Measurements from ENCODE around the gene PTPRA. TPM values are rescaled to one million over a fixed set of nuclear protein-coding genes. Genes with fewer than 3 reads are reported as not detected.

PTPRA gene
- total and polyA plus RNA-seq, 9 of the 15 experiments (the other 6 are each of a cell fraction or from before 2014, with no cell fraction given), result 3.4 to 80.5 (median 28.0) TPM

DNA sequence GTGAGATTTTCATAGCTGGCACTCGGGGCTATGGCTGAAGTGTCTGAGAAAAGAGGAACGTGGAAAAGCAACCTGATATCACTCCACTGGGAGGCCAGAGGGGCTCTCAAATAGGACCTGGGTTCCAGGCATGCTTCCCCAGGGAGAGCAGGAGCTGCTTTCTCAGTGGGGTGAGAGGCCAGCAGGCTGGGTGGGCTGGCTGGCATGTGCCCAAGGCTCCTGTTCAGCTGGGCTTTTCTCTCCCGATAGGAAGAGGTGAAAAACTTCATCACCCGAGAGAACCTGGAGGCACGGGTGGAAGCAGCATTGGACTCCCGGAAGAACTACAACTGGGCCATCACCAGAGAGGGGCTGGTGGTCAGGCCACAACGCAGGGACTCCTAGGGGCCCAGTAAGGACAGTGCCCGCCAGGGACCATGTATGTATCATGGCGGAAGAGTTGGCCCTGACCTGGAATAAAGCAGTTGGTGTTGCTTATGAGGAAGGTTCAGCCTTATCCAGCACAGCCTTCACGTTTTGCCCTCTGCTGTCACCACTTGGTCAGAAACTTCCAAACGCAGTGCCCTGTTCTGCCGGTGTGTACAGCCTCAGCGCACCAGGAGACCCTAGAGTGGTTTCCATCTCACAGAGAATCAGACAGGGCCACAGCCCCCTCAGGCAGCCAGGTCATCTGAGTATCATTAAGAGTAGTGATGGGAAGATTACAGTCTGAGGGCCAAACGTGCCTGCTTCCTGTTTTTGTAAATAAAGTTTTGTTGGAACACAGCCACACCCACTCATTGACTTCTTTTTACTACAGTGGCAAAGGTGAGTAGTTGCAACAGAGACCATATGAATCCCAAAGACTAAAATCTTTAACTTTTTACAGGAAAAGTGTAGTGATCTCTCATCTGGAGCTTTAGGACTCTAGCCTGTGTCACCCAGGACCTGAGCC, 174.5 kb downstream of the PTPRA start:
- TSS peak; percentile 58 for BruUV-seq (replicated peaks)
- DNase-seq (ENCODE audit: extremely low read depth in 1 of 4, low spot score in 3 of 4), result no peak
- no peak overlapping the region; the same call in 1 of the 2 replicates for H3K4me2 ChIP-seq (ENCODE audit: insufficient read depth, low read length)
- no peak overlapping the region for H3K4me3 ChIP-seq
- ATAC-seq, result no peak
- no peaks in the 10 kb centered on the region for H3K9me1 ChIP-seq (ENCODE audit: control insufficient read depth, insufficient read depth, low read length)
- H3K9ac ChIP-seq (ENCODE audit: insufficient read depth in 1 of 2, low read depth in 2 of 2, low read length in 2 of 2), result peak overlapping the region in 1 of 2 experiments; percentile 28; a peak in 2 of 4 replicates
- H3K4me1 ChIP-seq (replicated peaks in 1 of 2; ENCODE audit: control insufficient read depth in 2 of 2, insufficient read depth in 2 of 2, low read length in 2 of 2), result peaks cover 18 to 26% of the 10 kb centered on the region in 2 experiments; a peak in 4 of 5 replicates
- H4K20me1 ChIP-seq (replicated peaks; ENCODE audit: control insufficient read depth, insufficient read depth, low read length), result no peaks in the 10 kb centered on the region
- no peak overlapping the region for H2AFZ ChIP-seq (ENCODE audit: low read depth, low read length)
- ChIA-PET POLR2A (no interaction called here), CTCF (ENCODE audit: low intra/inter-chr PET ratio) (no interaction called here)
- intact Hi-C loops (cut with micrococcal nuclease) (no loop called here), in situ Hi-C loops (cut with MboI) (no loop called here)
- 69% methylated on average over 7 of the region's 14 CpGs for WGBS (ENCODE audit: insufficient coverage, low coverage, missing lambda C conversion rate)
- FAIRE-seq, result no peak
- H3K79me2 ChIP-seq (ENCODE audit: control insufficient read depth, insufficient read depth, low read length), result peaks cover 22% of the 10 kb centered on the region
- H3K36me3 ChIP-seq (ENCODE audit: control insufficient read depth, insufficient read depth, low read length), result peaks cover 26% of the 10 kb centered on the region; the same call in 2 of the 3 replicates
- H3K27ac ChIP-seq (ENCODE audit: extremely low read depth, low read depth, low read length), result no peak overlapping the region
- no peaks in the 10 kb centered on the region for H3K27me3 ChIP-seq (ENCODE audit: control insufficient read depth in 2 of 2, insufficient read depth in 2 of 2, low read length in 2 of 2)
- H3K9me3 ChIP-seq (replicated peaks; ENCODE audit: control insufficient read depth, insufficient read depth, low read depth, low read length), result no peaks in the 10 kb centered on the region
- TF ChIP-seq SP1 (CRISPR knock-in tag; IDR thresholded peaks at IDR 0.05) (0 out of 2 replicates have a peak, but pooled peaks have one; percentile 23), KLF13 (tag; IDR thresholded peaks at IDR 0.05; ENCODE audit: borderline replicate concordance, low read depth) (peak; percentile 61; the same call in 1 of the 2 replicates), ZNF79 (CRISPR knock-in tag; IDR thresholded peaks at IDR 0.05; ENCODE audit: low read depth) (no peak), DPF2 (IDR thresholded peaks at IDR 0.05) (no peak)
- TF ChIP-seq, protein P1, sequence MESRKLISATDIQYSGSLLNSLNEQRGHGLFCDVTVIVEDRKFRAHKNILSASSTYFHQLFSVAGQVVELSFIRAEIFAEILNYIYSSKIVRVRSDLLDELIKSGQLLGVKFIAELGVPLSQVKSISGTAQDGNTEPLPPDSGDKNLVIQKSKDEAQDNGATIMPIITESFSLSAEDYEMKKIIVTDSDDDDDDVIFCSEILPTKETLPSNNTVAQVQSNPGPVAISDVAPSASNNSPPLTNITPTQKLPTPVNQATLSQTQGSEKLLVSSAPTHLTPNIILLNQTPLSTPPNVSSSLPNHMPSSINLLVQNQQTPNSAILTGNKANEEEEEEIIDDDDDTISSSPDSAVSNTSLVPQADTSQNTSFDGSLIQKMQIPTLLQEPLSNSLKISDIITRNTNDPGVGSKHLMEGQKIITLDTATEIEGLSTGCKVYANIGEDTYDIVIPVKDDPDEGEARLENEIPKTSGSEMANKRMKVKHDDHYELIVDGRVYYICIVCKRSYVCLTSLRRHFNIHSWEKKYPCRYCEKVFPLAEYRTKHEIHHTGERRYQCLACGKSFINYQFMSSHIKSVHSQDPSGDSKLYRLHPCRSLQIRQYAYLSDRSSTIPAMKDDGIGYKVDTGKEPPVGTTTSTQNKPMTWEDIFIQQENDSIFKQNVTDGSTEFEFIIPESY (CRISPR knock-in tag; IDR thresholded peaks at IDR 0.05), result peak; percentile 36; the same call in 1 of the 2 replicates
- TF ChIP-seq, protein P2, sequence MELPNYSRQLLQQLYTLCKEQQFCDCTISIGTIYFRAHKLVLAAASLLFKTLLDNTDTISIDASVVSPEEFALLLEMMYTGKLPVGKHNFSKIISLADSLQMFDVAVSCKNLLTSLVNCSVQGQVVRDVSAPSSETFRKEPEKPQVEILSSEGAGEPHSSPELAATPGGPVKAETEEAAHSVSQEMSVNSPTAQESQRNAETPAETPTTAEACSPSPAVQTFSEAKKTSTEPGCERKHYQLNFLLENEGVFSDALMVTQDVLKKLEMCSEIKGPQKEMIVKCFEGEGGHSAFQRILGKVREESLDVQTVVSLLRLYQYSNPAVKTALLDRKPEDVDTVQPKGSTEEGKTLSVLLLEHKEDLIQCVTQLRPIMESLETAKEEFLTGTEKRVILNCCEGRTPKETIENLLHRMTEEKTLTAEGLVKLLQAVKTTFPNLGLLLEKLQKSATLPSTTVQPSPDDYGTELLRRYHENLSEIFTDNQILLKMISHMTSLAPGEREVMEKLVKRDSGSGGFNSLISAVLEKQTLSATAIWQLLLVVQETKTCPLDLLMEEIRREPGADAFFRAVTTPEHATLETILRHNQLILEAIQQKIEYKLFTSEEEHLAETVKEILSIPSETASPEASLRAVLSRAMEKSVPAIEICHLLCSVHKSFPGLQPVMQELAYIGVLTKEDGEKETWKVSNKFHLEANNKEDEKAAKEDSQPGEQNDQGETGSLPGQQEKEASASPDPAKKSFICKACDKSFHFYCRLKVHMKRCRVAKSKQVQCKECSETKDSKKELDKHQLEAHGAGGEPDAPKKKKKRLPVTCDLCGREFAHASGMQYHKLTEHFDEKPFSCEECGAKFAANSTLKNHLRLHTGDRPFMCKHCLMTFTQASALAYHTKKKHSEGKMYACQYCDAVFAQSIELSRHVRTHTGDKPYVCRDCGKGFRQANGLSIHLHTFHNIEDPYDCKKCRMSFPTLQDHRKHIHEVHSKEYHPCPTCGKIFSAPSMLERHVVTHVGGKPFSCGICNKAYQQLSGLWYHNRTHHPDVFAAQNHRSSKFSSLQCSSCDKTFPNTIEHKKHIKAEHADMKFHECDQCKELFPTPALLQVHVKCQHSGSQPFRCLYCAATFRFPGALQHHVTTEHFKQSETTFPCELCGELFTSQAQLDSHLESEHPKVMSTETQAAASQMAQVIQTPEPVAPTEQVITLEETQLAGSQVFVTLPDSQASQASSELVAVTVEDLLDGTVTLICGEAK (IDR thresholded peaks at IDR 0.05), result peak; percentile 98
- TF ChIP-seq, protein P2 (CRISPR knock-in tag; IDR thresholded peaks at IDR 0.05), result peak; percentile 99
- TF ChIP-seq, protein P3, sequence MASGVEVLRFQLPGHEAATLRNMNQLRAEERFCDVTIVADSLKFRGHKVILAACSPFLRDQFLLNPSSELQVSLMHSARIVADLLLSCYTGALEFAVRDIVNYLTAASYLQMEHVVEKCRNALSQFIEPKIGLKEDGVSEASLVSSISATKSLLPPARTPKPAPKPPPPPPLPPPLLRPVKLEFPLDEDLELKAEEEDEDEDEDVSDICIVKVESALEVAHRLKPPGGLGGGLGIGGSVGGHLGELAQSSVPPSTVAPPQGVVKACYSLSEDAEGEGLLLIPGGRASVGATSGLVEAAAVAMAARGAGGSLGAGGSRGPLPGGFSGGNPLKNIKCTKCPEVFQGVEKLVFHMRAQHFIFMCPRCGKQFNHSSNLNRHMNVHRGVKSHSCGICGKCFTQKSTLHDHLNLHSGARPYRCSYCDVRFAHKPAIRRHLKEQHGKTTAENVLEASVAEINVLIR (CRISPR knock-in tag; IDR thresholded peaks at IDR 0.05), result no peak

Data from K562 (cell line).